Measurements from ENCODE around the gene FXYD7. TPM values are rescaled to one million over a fixed set of nuclear protein-coding genes. Genes with fewer than 3 reads are reported as not detected.

FXYD7 gene
- total RNA-seq, 2 donors from 2014 or later, result 17.1 to 20.6 TPM

Other genes with a start within 250 kb of the FXYD7 start
- gene ZNF30, start 216.4 kb upstream of the FXYD7 start, total RNA-seq, result 1 to 10 TPM; 3.0 to 3.5 TPM
- 10 to 100 TPM; 15.1 to 15.5 TPM for gene ZNF792, start 179.0 kb upstream of the FXYD7 start, total RNA-seq
- gene GRAMD1A, start 142.9 kb upstream of the FXYD7 start, total RNA-seq, result 100 to 1,000 TPM; 153 to 162 TPM
- gene SCN1B, start 112.8 kb upstream of the FXYD7 start, total RNA-seq, result 1 to 10 TPM; 1.9 to 6.2 TPM
- under 1 TPM in 1 of 2 donors, not detected in 1; 0.89 TPM for gene HPN, start 101.5 kb upstream of the FXYD7 start, total RNA-seq
- gene FXYD3, start 27.4 kb upstream of the FXYD7 start, total RNA-seq, result not detected
- gene LGI4, start 8.2 kb upstream of the FXYD7 start, total RNA-seq, result under 1 TPM; 0.39 to 0.52 TPM
- gene FXYD1, start 4.4 kb upstream of the FXYD7 start, total RNA-seq, result 1 to 10 TPM; 1.8 to 4.7 TPM
- gene FXYD5, start 11.5 kb downstream of the FXYD7 start, total RNA-seq, result 100 to 1,000 TPM; 533 to 557 TPM
- not detected for gene FAM187B, start 85.5 kb downstream of the FXYD7 start, total RNA-seq
- gene LSR, start 105.7 kb downstream of the FXYD7 start, total RNA-seq, result 10 to 100 TPM; 42.6 to 44.5 TPM
- 100 to 1,000 TPM; 204 to 299 TPM for gene USF2, start 125.7 kb downstream of the FXYD7 start, total RNA-seq
- 1 to 10 TPM in 1 of 2 donors, under 1 TPM in 1; 0.55 to 2.8 TPM for gene HAMP, start 139.3 kb downstream of the FXYD7 start, total RNA-seq
- not detected for gene MAG, start 148.9 kb downstream of the FXYD7 start, total RNA-seq
- 10 to 100 TPM in 1 of 2 donors, 1 to 10 TPM in 1; 1.3 to 36.1 TPM for gene CD22, start 185.9 kb downstream of the FXYD7 start, total RNA-seq
- 1 to 10 TPM in 1 of 2 donors, not detected in 1; 1.4 TPM for gene FFAR1, start 204.6 kb downstream of the FXYD7 start, total RNA-seq
- under 1 TPM; 0.70 to 0.78 TPM for gene FFAR3, start 215.2 kb downstream of the FXYD7 start, total RNA-seq
- gene GPR42, start 227.8 kb downstream of the FXYD7 start, total RNA-seq, result under 1 TPM in 1 of 2 donors, not detected in 1; 0.20 TPM